Measurements from ENCODE around the gene CHMP2A. TPM values are rescaled to one million over a fixed set of nuclear protein-coding genes. Genes with fewer than 3 reads are reported as not detected.

CHMP2A gene
- total and polyA plus RNA-seq, 2 donors (not counting 1 experiment from before 2014, with no cell fraction given), result 62.5 to 97.5 TPM

GRCh38 chr19:58538257-58539168 lies 16.4 kb downstream of the CHMP2A start:
- Histone ChIP-seq H3K4me2 (replicated peaks; ENCODE audit: low read depth, low read length, poor library complexity, severe bottlenecking) (peak overlapping the region; percentile 90), H3K79me2 (ENCODE audit: control insufficient read depth, insufficient read depth, low read length) (no peaks in the 10 kb centered on the region), H3K36me3 (replicated peaks in 1 of 2; ENCODE audit: control extremely low read depth in 1 of 2, control insufficient read depth in 1 of 2, extremely low read depth in 1 of 2, insufficient read depth in 2 of 2, low read length in 1 of 2) (no peaks in the 10 kb centered on the region), H3K4me1 (ENCODE audit: control insufficient read depth in 2 of 2, insufficient read depth in 2 of 2, low read length in 2 of 2) (peaks cover 12 to 18% of the 10 kb centered on the region in 2 donors), H3K27me3 (replicated peaks in 1 of 4; ENCODE audit: control extremely low read depth in 1 of 4, control insufficient read depth in 3 of 4, insufficient read depth in 4 of 4, low read length in 3 of 4) (peaks cover 0 to 40% (median 9%) of the 10 kb centered on the region in 4 experiments), H3K27ac (ENCODE audit: low read length in 2 of 2) (no peak overlapping the region), H3K4me3 (ENCODE audit: control extremely low read depth in 1 of 5, extremely low read depth in 1 of 5, insufficient read depth in 1 of 5, low read depth in 2 of 5, low read length in 4 of 5) (peak overlapping the region in 4 of 5 experiments; percentile 41 to 64 (median 52)), H4K20me1 (ENCODE audit: control insufficient read depth, insufficient read depth, low read length, poor library complexity, severe bottlenecking) (no peaks in the 10 kb centered on the region), H2AFZ (ENCODE audit: insufficient read depth, low read depth, low read length, poor library complexity, severe bottlenecking) (peak overlapping the region; percentile 87), H3K9ac (ENCODE audit: low read length) (peak overlapping the region; percentile 64), H3K9me3 (ENCODE audit: control extremely low read depth in 1 of 3, control insufficient read depth in 2 of 3, insufficient read depth in 1 of 3, low read length in 2 of 3) (peaks cover 0 to 5% (median 0%) of the 10 kb centered on the region in 3 donors)
- intact Hi-C loops (cut with micrococcal nuclease), result no loop called here
- ChIA-PET POLR2A (no interaction called here), CTCF (interaction anchor here (1.5 kb wide), 1 partner anchor 19 kb away, joined by 4 read pairs; the partner anchor contains the start of gene ZBTB45)
- WGBS (ENCODE audit: insufficient coverage), result 1% methylated on average over 52 of the region's 55 CpGs
- H3K4me1 Mint-ChIP-seq, result peaks cover 9% of the 10 kb centered on the region
- TF ChIP-seq EZH2 (IDR thresholded peaks at IDR 0.05; ENCODE audit: borderline replicate concordance, insufficient read depth, low read depth, low read length, poor library complexity, severe bottlenecking) (no peak), CTCF (IDR thresholded peaks at IDR 0.05) (no peak)
- ATAC-seq (ENCODE audit: low read depth), result peak; percentile 60
- H3K9me3 Mint-ChIP-seq (ENCODE audit: insufficient read depth), result no peaks in the 10 kb centered on the region
- H3K27me3 Mint-ChIP-seq, result peaks cover 17% of the 10 kb centered on the region
- DNase-seq, result peak; percentile 57
- no peak overlapping the region for H3K27ac Mint-ChIP-seq
- peak overlapping the region; percentile 74 for H3K4me3 Mint-ChIP-seq

Data from B cell (primary cell).